Astrocyte (in vitro differentiated cells and primary cell): Measurements from ENCODE around the gene LTA. TPM values are rescaled to one million over a fixed set of nuclear protein-coding genes. Genes with fewer than 3 reads are reported as not detected.

Experiments
- DNase-seq: peaks from one replicate; pipeline ENCODE4 v3.0.0-alpha.2; 2010; ENCODE audit warnings: low read depth
- FAIRE-seq: peaks from 2 replicates; lab custom pipeline; 2011; peaks lifted over from hg19 to GRCh38; lab: Jason Lieb, UNC
- H2AFZ ChIP-seq: 2 replicates; pipeline ENCODE4 v1.6.0; 2012; ENCODE audit warnings: low read depth, low read length, inconsistent platforms
- H3K27ac ChIP-seq: 2 replicates; pipeline ENCODE4 v1.5.1; 2011; ENCODE audit warnings: low read depth, low read length, inconsistent platforms
- H3K27me3 ChIP-seq: 2 replicates; pipeline ENCODE4 v1.6.0; 2011; ENCODE audit warnings: low read length, inconsistent platforms; ENCODE audit not compliant: insufficient read depth
- H3K36me3 ChIP-seq: 2 replicates; pipeline ENCODE4 v1.5.1; 2011; ENCODE audit warnings: low read length, inconsistent platforms; ENCODE audit not compliant: insufficient read depth
- H3K4me1 ChIP-seq: 2 replicates; pipeline ENCODE4 v1.5.1; 2011; ENCODE audit warnings: low read length, inconsistent platforms; ENCODE audit not compliant: insufficient read depth
- H3K4me2 ChIP-seq: 2 replicates; pipeline ENCODE4 v1.6.0; 2012; ENCODE audit warnings: low read length, inconsistent platforms
- H3K4me3 ChIP-seq: 2 replicates; pipeline ENCODE4 v1.5.1; 2011; ENCODE audit warnings: low read depth, mild to moderate bottlenecking, low read length, inconsistent platforms; ENCODE audit not compliant: insufficient read depth
- H3K79me2 ChIP-seq: 2 replicates; pipeline ENCODE4 v1.6.0; 2012; ENCODE audit warnings: mild to moderate bottlenecking, low read length, inconsistent platforms; ENCODE audit not compliant: insufficient read depth
- H3K9ac ChIP-seq: 2 replicates; pipeline ENCODE4 v1.6.0; 2012; ENCODE audit warnings: mild to moderate bottlenecking, low read length, inconsistent platforms
- H3K9me3 ChIP-seq: 2 replicates; pipeline ENCODE4 v1.5.1; 2012; ENCODE audit warnings: low read depth, mild to moderate bottlenecking, low read length, inconsistent platforms; ENCODE audit not compliant: insufficient read depth
- H4K20me1 ChIP-seq: 2 replicates; pipeline ENCODE4 v1.6.0; 2012; ENCODE audit warnings: low read length, inconsistent platforms; ENCODE audit not compliant: insufficient read depth
- H3K27ac Mint-ChIP-seq: one replicate; pipeline ENCODE4 v1.8.0; 2021; ENCODE audit warnings: mild to moderate bottlenecking, mixed read lengths; ENCODE audit not compliant: unreplicated experiment
- H3K27me3 Mint-ChIP-seq: one replicate; pipeline ENCODE4 v1.8.0; 2021; ENCODE audit warnings: low read depth, mixed read lengths; ENCODE audit not compliant: unreplicated experiment
- H3K36me3 Mint-ChIP-seq: one replicate; pipeline ENCODE4 v1.8.0; 2021; ENCODE audit warnings: low read depth, mixed read lengths; ENCODE audit not compliant: unreplicated experiment
- H3K4me1 Mint-ChIP-seq: one replicate; pipeline ENCODE4 v1.8.0; 2021; ENCODE audit warnings: low read depth, mixed read lengths; ENCODE audit not compliant: unreplicated experiment
- H3K4me3 Mint-ChIP-seq: one replicate; pipeline ENCODE4 v1.8.0; 2021; ENCODE audit warnings: mild to moderate bottlenecking, moderate library complexity, mixed read lengths; ENCODE audit not compliant: unreplicated experiment
- H3K9me3 Mint-ChIP-seq: one replicate; pipeline ENCODE4 v1.8.0; 2021; ENCODE audit warnings: mild to moderate bottlenecking, mixed read lengths; ENCODE audit not compliant: unreplicated experiment
- CTCF ChIP-seq: IDR thresholded peaks from 2 replicates; pipeline ENCODE4 v1.5.1; 2011; ENCODE audit warnings: low read depth, mild to moderate bottlenecking, inconsistent platforms, low read length, moderate library complexity; ENCODE audit not compliant: insufficient read depth
- EZH2 ChIP-seq: IDR thresholded peaks from 2 replicates; pipeline ENCODE4 v1.6.1; 2012; ENCODE audit warnings: mild to moderate bottlenecking, low read length, inconsistent platforms; ENCODE audit not compliant: insufficient read depth
- total RNA-seq: library from RNA; stranded (reverse); gene quantifications from 2 replicates; pipeline ENCODE4 v1.2.1, GENCODE V29; 2021

LTA gene
- total RNA-seq, 1 donor from 2014 or later = not detected

GRCh38 chr6:31531771-31532643 lies 40.1 kb upstream of the LTA start:
- Histone ChIP-seq H3K4me1 (no peaks in the 10 kb centered on the region), H3K36me3 (peaks cover 62% of the 10 kb centered on the region), H3K27ac (no peak overlapping the region), H3K4me3 (no peak overlapping the region), H3K4me2 (no peak overlapping the region), H3K27me3 (no peaks in the 10 kb centered on the region), H3K79me2 (peaks cover 40% of the 10 kb centered on the region), H2AFZ (no peak overlapping the region), H4K20me1 (peaks cover 88% of the 10 kb centered on the region), H3K9ac (no peak overlapping the region), H3K9me3 (no peaks in the 10 kb centered on the region)
- no peak for FAIRE-seq
- peaks cover 5% of the 10 kb centered on the region for H3K4me1 Mint-ChIP-seq
- no peaks in the 10 kb centered on the region for H3K9me3 Mint-ChIP-seq
- no peak for TF ChIP-seq CTCF
- no peak overlapping the region for H3K4me3 Mint-ChIP-seq
- H3K27me3 Mint-ChIP-seq = no peaks in the 10 kb centered on the region
- peaks cover 15% of the 10 kb centered on the region for H3K36me3 Mint-ChIP-seq
- no peak overlapping the region for H3K27ac Mint-ChIP-seq
- DNase-seq = no peak

- Mint-ChIP-seq H3K27ac (no peak overlapping the region), H3K27me3 (no peaks in the 10 kb centered on the region), H3K9me3 (no peaks in the 10 kb centered on the region), H3K4me3 (no peak overlapping the region), H3K4me1 (peaks cover 5% of the 10 kb centered on the region), H3K36me3 (peaks cover 15% of the 10 kb centered on the region)
- FAIRE-seq (no peak), DNase-seq (no peak)
- Histone ChIP-seq H3K27me3 (no peaks in the 10 kb centered on the region), H3K36me3 (peaks cover 66% of the 10 kb centered on the region), H3K79me2 (peaks cover 48% of the 10 kb centered on the region), H3K4me3 (no peak overlapping the region), H3K27ac (no peak overlapping the region), H3K9ac (no peak overlapping the region), H3K4me1 (no peaks in the 10 kb centered on the region), H4K20me1 (peaks cover 95% of the 10 kb centered on the region), H3K4me2 (no peak overlapping the region), H2AFZ (no peak overlapping the region), H3K9me3 (no peaks in the 10 kb centered on the region)
- TF ChIP-seq CTCF (no peak), EZH2 (no peak)
These were observed 39.2 kb upstream of the LTA start for GRCh38 chr6:31532644-31533454.
